ENCODE data around the gene REPS2.
"Not testable (repeated sequence)": the region's sequence is repeated elsewhere in the genome, so short reads cannot be mapped to it uniquely, and the experiment has no call there.

The REPS2 gene

GRCh38 chrX:16963216-16963615 lies 16.8 kb downstream of the REPS2 start:
- DNase-seq (ENCODE audit: low spot score), result no peak

GRCh38 chrX:16964976-16965375 lies 18.5 kb downstream of the REPS2 start:
- not testable (repeated sequence) for DNase-seq (ENCODE audit: low spot score)

- DNase-seq (ENCODE audit: low spot score), result no peak
Observed at GRCh38 chrX:16966752-16967448, 20.4 kb downstream of the REPS2 start.

- DNase-seq (ENCODE audit: low spot score), result not testable (repeated sequence)
Observed at GRCh38 chrX:16968753-16969152, 22.3 kb downstream of the REPS2 start.

GRCh38 chrX:16970977-16971376 lies 24.5 kb downstream of the REPS2 start:
- DNase-seq (ENCODE audit: low spot score), result peak; percentile 14

GRCh38 chrX:16971694-16972093 lies 25.2 kb downstream of the REPS2 start:
- DNase-seq (ENCODE audit: low spot score), result no peak

GRCh38 chrX:16975233-16975632 lies 28.8 kb downstream of the REPS2 start:
- no peak for DNase-seq (ENCODE audit: low spot score)

- DNase-seq (ENCODE audit: low spot score), result no peak
Observed at GRCh38 chrX:16977771-16978170, 31.3 kb downstream of the REPS2 start.

- DNase-seq (ENCODE audit: low spot score), result no peak
Observed at GRCh38 chrX:16978193-16978984, 31.9 kb downstream of the REPS2 start.

- no peak for DNase-seq (ENCODE audit: low spot score)
Observed at GRCh38 chrX:16979226-16979625, 32.8 kb downstream of the REPS2 start.

GRCh38 chrX:16981209-16981608 lies 34.8 kb downstream of the REPS2 start:
- no peak for DNase-seq (ENCODE audit: low spot score)

- no peak for DNase-seq (ENCODE audit: low spot score)
Observed at GRCh38 chrX:16981980-16982379, 35.5 kb downstream of the REPS2 start.

GRCh38 chrX:16983051-16983450 lies 36.6 kb downstream of the REPS2 start:
- no peak for DNase-seq (ENCODE audit: low spot score)

GRCh38 chrX:16985286-16985685 lies 38.8 kb downstream of the REPS2 start:
- DNase-seq (ENCODE audit: low spot score), result no peak

GRCh38 chrX:16986169-16986568 lies 39.7 kb downstream of the REPS2 start:
- no peak for DNase-seq (ENCODE audit: low spot score)

- no peak for DNase-seq (ENCODE audit: low spot score)
Observed at GRCh38 chrX:16989750-16990149, 43.3 kb downstream of the REPS2 start.

GRCh38 chrX:16990839-16991238 lies 44.4 kb downstream of the REPS2 start:
- no peak for DNase-seq (ENCODE audit: low spot score)

GRCh38 chrX:16992445-16992844 lies 46.0 kb downstream of the REPS2 start:
- DNase-seq (ENCODE audit: low spot score), result no peak

GRCh38 chrX:16992951-16993350 lies 46.5 kb downstream of the REPS2 start:
- no peak for DNase-seq (ENCODE audit: low spot score)

- DNase-seq (ENCODE audit: low spot score), result peak; percentile 9
Observed at GRCh38 chrX:16993791-16994318, 47.4 kb downstream of the REPS2 start.

GRCh38 chrX:16994736-16995135 lies 48.3 kb downstream of the REPS2 start:
- DNase-seq (ENCODE audit: low spot score), result no peak

- no peak for DNase-seq (ENCODE audit: low spot score)
Observed at GRCh38 chrX:16997313-16997712, 50.9 kb downstream of the REPS2 start.

- DNase-seq (ENCODE audit: low spot score), result no peak
Observed at GRCh38 chrX:16999275-16999674, 52.8 kb downstream of the REPS2 start.
